ENCODE measurements around the gene PRR35. TPM values are rescaled to one million over a fixed set of nuclear protein-coding genes. Genes with fewer than 3 reads are reported as not detected.
A peak's percentile ranks its signal among the peaks of the same experiment; 100 is the strongest.

Gene PRR35
- total RNA-seq, 1 experiment from 2014 or later, result not detected

- peak; percentile 88 for DNase-seq (ENCODE audit: low spot score)
These were observed 31.8 kb upstream of the PRR35 start for GRCh38 chr16:528111-529011.

DNA sequence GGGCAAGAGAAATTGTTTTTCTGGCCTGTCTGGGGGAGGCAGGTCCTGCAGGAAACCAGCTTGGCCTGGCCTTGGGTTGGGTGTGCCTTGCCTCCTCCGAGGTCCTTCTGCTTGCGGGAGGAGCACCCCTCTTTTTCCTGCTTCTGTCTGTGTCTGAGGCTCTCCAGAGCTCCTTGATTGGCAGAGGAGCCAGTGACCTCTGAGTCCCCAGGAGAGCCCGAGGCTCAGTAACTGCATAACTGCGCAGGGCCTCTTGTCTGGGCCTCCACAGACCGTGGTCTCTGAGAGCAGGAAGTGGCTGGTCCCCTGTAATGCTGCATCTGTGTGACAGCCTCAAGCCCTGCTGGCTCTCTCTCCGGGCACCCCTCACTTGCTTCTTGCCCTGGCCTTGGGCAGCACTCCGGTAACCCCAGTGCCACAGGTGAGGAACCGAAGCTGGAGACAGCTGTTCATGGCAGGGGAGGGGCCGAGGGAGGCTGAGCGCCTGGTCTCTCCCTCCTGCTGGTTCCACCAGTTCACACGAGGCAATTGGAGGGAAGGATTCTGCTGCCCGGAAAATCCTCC, 31.1 kb upstream of the PRR35 start:
- DNase-seq (ENCODE audit: low spot score), result peak; percentile 28

- no peak for DNase-seq (ENCODE audit: low spot score)
These were observed 29.9 kb upstream of the PRR35 start for GRCh38 chr16:530111-530817.

- no peak for DNase-seq (ENCODE audit: low spot score)
These were observed 28.6 kb upstream of the PRR35 start for GRCh38 chr16:531494-532125.

DNA sequence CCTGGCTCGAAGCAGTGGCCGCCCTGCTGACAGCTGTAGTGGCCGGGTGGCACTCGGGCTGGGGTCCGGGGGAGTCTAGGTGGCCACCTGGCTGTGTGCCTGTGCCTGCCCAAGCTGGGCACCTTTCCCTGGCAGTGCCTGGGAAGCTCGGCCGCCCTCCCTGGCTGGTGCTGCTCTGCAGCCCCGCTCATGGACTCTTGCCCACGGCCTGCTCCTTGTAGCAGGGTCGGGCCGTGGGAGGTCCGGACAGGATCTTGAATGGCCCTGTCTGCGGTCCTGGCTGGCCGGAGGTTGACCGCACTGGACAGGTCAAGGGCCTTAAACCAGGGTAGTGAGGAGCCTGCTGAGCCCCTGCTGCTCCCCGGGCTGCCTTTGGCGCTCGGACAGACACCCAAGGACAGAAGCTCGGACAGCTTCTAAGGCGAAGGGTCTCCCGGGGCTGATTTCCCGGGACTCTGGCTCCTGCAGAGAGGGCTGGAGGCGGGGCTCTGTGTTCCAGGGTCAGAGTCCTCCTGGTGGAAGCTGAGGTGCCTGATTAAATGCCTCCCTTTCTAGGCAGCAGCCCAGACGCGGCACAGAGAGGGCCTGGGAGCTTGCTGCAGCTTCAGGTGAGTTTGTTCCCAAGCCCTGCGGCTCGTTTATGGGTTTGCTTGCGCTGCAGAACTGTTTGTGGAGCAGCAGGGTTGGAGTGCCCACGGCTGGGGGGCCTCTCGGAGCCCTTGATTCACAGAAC, 26.6 kb upstream of the PRR35 start:
- DNase-seq (ENCODE audit: low spot score), result no peak

DNA sequence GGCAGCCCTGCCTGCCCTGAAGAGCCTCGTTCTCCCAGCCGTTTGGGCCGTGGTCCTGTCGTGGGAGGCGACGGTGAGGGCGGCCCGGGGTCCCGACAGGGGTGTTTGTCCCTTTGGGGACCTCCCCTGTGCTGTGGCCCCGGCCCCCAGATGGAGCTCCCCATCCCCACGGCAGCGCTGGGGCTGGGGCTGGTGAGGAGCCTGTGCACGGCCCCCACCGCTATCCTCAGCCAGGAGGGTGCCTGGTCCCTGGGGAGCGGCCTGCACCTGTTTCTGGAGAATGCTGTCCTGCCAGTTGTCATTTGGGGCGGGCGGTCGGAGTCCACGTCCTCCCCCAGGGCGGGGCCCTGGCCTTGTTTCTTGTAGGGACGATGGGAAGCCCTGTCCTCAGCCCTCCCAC, 26.1 kb upstream of the PRR35 start:
- peak; percentile 15 for DNase-seq (ENCODE audit: low spot score)

GRCh38 chr16:534856-535445, 25.2 kb upstream of the PRR35 start:
- no peak for DNase-seq (ENCODE audit: low spot score)

- peak; percentile 95 for DNase-seq (ENCODE audit: low spot score)
These were observed 24.5 kb upstream of the PRR35 start for GRCh38 chr16:535446-536405.

DNA sequence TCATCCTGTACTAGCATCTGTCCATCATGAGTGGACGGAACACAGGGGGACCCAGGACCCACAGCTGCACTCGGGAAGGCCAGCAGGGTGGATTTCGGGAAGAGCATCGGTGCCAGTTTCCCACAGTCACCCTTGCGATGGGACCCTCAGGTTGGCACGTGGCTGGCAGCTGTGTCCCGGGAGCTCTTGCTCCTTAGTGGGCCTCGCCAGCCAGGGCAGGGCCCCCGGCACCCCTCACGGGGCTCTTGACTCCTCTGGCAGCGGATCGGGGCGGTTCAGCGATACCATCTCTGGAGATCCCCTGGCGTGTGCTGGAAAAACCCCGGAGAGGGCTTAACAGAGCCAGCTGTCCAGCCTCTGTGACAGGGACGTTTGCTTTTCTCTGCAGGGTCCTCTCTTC, 23.4 kb upstream of the PRR35 start:
- DNase-seq (ENCODE audit: low spot score), result no peak

DNA sequence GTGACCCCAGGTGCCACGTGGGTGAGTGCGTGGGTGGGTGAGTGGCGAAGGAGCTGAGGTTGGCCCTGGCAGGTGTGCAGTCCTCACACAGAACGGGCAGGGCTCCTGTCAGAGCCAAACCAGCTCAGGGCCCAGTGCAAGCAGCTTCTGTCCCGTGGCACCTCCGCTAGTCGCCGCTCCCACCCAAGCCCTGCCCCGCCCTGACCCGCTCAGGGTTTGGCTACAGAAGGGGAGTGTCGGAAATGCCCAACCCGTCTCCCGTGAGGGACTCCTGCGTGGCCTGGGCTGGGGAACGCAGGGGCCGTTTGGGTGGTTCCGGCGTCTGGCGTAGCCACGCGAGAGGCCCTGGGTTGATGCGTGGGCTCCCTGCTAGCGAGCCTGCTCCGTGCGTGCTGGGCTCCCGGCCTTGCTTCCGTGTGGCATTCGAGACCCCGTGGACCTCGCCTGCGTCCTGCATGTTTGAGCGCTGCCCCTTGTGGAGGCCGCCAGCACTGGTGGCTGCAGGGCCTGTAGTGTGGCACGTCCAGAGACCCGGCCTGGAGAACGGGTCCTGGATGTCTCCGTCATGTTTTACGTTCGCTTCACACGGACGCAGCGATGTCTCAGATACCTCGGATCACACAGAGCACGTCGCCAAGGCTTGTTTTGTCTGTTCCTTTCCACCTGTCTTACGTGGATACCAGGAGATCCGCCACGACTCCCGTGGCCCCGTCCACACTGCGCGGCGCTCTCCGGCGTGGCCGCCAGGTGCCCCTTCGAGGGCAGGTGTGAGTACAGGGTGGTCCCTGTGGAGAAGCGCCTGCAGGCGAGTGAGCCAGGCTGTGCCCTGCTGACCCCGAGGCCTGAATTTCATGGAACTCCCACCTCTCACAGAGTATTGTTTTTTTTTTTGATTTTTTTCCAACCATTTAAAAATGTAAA, 22.5 kb upstream of the PRR35 start:
- no peak for DNase-seq (ENCODE audit: low spot score)

DNA sequence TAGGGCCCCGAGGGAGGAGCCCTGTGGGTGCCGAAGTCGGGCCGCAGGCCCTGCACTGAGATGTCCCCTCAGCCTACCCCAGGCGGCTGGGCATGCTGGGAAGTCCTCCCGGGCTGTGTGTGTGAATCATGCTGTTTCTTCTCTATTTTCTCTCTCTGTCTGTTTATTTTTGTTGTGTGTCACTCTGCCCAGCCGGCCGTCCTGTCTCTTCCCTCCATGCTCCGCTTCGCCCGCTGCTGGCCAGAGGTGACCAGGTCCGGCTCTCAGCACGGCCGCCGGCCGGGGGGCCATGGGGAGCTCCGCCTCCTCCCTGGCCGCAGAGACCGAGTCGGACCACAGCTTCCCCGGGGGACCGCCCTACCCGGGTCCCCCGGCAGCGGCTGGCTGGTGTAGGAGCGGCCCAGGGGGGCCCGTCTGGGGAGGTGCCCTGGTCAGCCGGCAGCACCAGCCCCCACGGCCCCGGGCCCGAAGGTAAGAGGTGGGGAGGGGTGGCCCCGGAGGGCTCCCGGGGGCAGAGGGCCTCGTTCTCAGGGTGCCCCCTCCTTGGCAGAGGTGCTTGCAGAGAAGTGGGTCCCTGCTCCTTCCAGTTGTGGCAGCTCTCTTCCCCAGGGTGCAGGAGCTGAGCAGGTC, 20.2 kb upstream of the PRR35 start:
- DNase-seq (ENCODE audit: low spot score), result peak; percentile 43

DNA sequence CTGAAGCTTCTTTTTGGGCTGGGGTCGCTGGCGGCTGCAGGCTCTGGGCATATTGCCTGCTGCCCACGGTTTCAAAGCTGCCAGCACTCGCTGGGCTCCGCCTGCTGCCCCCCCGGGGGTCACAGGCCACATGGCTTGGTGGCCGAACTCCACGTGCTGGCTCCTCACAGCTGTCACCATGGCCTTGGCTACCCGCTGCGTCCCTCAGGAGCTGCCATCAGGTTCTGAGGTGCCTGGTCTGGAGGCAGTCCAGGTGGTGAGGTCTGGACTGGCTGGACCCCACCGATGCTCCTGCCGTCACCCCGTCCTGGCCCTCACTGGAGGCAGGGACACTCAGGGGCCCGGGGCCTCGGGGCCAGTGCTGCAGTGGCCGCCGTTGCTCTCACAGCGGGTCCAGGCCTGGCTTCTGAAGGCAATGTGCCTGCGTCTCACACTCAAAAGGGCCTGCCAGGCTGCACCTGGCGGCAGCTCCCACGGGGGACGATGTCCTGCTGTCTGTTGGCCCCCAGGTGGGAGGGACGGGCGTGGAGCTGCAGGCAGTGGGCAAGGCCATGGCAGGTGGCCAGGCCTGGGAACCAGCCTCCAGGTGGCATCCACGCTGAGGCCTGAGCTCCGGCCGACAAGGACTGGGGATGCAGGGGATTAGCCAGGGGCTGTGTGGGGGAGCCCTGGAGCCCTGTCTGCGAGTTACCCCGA, 19.4 kb upstream of the PRR35 start:
- no peak for DNase-seq (ENCODE audit: low spot score)

- DNase-seq (ENCODE audit: low spot score), result no peak
These were observed 16.7 kb upstream of the PRR35 start for GRCh38 chr16:543301-544164.

DNA sequence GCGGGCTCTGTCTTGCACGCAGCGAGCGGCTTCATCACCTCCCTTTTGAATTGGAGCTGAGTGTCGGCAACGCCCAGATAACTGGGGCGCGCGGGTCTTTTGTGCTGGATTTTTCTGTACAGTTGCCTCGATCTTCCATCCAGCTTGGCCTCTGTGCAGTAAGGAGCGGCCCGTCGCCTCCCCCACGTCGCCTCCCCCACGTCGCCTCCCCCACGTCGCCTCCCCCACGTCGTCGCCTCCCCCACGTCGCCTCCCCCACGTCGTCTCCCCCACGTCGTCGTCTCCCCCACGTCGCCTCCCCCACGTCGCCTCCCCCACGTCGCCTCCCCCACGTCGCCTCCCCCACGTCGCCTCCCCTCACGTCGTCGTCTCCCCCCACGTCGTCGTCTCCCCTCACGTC, 15.7 kb upstream of the PRR35 start:
- no peak for DNase-seq (ENCODE audit: low spot score)

DNA sequence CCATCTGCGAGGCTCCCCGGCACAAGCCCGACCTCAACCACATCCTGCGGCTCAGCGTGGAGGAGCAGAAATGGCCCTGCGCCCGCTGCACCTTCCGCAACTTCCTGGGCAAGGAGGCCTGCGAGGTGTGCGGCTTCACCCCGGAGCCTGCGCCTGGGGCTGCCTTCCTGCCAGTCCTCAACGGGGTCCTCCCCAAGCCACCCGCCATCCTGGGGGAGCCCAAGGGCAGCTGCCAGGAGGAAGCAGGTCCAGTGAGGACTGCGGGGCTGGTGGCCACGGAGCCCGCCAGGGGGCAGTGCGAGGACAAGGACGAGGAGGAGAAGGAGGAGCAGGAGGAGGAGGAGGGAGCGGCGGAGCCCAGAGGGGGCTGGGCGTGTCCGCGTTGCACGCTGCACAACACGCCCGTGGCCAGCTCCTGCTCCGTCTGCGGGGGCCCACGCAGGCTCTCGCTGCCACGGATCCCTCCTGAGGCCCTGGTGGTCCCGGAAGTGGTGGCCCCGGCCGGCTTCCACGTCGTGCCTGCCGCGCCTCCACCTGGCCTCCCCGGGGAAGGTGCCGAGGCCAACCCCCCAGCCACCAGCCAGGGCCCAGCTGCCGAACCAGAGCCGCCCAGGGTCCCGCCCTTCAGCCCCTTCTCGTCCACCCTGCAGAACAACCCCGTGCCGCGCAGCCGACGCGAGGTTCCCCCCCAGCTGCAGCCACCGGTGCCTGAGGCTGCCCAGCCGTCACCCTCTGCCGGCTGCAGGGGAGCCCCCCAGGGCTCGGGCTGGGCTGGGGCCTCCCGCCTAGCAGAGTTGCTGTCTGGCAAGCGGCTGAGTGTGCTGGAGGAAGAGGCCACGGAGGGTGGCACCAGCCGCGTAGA, 13.1 kb upstream of the PRR35 start:
- no peak for DNase-seq (ENCODE audit: low spot score)

DNA sequence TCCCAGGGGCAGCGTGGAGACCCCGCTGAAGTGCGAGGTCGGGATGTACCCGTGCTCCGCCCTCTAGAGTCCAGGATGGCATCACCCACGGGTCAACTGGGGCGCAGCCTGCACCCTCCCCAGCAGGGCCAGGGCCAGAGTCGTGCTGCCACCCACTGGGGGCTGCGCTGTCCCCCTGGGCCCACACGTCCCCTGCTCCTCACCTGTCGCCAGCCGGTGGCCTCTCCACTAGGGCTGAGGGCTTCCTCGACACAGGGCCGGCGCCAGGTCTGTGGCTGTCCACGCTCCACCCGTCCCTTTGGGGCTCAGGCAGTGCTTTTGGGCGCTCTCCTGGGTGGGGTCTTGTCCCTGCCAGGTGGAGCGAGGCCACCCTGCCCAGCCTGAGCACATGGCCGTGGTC, 11.6 kb upstream of the PRR35 start:
- DNase-seq (ENCODE audit: low spot score), result no peak

All from A172 (cell line).